DMS153 (cell line): ENCODE results near the gene CUTC.

Source experiments
- DNase-seq: peaks from one replicate; lab custom pipeline; 2025; lab: John Stamatoyannopoulos, UW

Gene CUTC

DNA sequence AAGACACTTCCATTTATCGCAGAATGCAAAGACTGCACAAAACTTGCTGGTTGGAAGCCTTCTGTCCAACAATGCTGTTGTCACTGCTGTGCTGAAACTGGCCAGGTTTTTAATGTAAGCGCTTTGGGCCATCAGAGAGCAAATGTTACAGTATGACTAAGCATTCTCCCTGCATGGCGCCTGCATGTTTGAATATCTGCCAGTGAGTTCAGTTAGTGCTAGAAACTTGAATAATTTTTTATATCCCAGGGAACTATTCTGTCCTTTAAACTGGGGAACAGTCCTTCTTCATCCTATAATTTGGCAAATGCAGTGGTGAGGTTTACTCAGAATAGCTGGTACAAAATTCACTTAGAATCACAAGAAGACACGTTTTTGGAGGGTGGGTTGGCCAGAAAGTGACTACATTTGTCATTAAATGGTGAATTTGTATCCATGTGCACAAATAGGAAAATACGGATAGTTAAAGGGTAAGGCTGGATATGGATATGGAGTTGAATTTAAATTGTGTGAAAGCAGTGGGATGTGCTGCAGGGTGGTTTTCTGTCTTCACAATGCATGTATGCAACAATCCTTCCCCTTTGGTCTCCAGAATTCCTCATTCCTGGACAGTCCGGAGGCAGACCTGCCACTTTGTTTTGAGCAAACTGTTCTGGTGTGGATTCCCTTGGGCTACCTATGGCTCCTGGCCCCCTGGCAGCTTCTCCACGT is 52.1 kb downstream of the CUTC start:
- no peak for DNase-seq

DNA sequence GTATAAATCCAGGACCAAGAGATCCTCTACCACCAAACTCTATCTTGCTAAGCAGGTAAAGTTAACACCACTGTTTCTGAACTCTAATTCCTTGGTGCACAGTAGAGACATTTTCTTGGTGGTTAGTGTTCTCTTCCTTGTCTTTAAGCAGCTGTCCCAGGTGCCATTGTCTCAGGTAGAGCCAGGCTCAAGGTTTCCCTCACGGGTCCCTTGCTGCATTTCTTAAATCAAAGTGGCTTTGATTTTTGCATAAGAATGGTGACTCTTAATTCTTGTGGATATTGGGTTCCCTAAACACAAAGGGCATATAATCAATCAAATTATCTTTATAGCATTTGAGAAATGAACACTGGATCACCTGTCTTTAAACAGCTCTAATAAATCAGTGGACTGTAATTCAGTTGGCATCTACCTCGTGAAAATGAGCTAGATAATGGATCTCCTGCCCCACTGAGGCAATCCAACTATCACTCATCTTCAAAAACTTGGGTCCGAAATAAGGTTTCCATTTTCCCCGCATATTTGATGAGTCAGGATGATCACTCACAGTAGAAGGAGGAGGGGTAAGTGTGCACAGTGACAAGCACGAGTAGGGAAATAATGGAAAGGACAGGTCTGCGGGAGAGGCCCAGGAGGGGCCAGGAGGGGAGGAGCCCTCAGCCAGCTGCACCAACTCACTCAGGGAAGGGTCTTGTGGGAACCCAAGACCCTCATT is 52.9 kb downstream of the CUTC start:
- DNase-seq: no peak

DNA sequence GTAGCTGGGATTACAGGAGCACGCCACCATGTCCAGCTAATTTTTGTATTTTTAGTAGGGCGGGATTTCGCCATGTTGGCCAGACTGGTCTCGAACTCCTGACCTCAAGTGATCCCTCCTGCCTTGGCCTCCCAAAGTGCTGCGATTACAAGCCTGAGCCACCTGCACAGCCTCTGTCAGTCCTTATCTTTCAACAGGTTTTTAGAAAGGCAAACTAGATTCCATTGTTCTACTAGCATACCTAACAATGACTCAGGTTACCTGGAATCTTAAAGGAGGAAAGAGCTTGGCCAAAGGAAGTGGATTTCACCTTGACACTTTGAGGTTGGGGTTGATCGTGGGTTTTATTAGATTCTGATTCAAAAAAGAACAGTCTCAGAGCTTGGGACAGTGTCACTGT is 53.6 kb downstream of the CUTC start:
- DNase-seq: no peak

DNA sequence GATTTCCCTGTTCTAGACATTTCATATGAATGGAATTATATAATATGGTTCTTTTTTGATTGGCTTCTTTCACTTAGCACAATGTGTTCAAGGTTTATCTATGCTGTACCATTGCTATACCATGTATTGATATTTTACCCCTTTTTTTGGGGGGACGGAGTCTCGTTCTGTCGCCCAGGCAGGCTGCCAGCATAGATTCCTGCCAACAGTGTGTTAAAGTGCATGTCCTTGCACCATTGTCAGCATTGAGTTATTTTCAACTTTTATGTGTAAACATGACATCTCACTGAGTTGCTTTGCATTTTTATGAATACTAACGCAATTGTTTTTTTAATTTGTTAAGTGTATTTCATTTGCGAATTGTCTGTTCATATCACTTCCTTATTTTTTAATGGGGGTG is 55.3 kb downstream of the CUTC start:
- no peak for DNase-seq

DNA sequence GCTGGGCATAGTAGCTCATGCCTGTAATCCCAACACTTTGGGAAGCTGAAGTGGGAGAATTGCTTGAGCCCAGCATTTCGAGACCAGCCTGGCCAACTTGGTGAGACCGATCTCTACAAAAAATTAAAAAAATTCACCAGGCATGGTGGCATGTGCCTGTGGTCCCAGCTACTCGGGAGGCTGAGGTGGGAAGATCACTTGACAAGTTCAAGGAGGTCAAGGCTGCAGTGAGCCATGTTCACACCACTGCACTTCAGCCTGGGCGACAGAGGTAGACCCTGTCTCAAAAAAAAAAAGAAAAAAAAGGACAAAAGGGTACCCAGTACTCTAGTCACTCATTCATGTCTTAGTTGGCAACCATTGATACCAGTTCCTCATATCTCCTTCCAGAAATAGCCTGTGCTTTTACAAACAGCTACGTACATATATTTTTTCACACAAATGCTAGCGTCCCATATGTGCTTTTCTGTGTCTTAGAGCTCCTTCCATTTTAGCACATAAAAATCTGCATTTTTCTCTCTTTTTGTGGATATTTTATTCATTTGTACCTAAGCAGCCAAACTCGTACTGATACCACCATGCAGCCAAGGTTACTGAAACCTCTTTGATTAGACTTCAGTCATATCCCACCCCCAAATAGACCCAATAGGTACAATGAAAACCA is 55.9 kb downstream of the CUTC start:
- no peak for DNase-seq

DNA sequence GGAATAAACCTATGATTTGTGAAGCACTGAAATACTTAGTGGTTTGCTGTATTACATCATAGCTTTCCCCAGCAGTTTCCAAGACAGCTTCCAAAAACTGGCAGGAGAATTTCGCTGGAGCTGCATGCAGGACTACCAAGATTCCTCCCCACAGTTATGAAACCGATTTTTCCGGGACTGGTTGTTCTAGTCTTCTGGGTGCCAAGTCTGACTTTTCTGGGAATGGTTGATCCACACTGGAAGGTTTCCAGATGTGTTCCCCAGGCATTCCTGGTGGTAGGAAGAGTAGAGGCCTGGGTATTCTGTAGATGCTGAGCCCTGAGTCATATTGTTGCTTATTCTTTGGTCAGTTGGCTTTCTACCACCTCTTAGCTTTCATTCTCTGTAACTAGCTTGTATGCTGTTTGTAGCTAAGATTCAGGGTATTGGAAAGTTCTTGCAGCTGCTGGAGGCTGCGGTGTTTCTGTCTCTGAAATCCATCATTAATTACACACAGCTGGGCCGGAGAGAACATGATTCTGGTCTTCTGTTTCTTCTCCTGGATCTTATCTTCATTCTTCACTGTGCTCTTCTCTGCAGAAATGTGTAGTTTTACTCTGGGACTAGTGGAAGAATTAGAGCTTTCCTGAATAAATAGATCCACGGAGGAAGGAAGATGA is 56.7 kb downstream of the CUTC start:
- no peak for DNase-seq

DNA sequence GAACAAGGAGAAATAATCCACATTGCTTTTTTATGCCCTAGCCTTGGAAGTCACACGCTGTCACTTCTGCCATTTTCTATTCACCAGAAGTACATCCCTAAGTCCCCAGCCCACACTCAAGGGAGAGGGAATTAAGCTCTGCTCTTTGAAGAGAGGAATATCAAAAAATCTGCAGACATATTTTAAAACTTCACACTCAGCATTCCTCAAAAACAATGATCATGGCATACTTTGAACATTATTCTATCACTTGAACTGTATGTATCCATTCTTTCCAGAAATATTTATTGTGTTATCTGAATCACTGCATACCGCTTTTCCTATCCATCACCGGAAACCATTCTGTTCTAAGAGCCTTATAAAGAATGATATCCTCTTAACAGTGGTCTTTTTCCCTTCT is 59.8 kb downstream of the CUTC start:
- DNase-seq: no peak

DNA sequence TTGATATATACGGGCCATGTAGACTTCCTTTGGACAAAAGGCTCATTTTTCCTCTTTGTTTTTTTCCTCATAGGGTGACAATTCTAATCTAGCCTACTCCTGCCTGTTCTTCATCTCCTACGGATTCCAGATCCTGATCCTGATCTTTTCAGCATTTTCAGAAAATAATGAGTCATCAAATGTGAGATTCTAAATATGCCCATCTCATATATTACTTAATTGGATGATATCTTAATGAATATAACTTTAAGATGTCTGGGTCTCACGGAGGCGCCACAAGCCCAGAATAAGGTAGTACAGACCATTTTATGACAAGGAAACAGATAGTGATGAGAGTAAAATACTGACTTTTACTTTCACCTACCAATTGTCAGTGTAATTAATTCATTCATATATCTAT is 61.8 kb downstream of the CUTC start:
- no peak for DNase-seq

DNA sequence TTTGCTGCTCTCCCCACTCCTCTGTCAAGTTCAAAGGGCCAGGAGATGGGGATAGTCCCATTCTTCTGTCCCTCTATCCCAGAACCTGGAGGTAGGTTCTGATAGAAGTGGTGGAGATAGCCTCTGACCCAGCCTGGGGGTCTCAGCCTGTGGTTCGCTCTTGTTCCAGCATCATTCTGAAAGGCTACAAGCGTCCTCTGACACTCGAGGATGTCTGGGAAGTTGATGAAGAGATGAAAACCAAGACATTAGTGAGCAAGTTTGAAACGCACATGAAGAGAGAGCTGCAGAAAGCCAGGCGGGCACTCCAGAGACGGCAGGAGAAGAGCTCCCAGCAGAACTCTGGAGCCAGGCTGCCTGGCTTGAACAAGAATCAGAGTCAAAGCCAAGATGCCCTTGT is 64.9 kb downstream of the CUTC start:
- DNase-seq: no peak

DNA sequence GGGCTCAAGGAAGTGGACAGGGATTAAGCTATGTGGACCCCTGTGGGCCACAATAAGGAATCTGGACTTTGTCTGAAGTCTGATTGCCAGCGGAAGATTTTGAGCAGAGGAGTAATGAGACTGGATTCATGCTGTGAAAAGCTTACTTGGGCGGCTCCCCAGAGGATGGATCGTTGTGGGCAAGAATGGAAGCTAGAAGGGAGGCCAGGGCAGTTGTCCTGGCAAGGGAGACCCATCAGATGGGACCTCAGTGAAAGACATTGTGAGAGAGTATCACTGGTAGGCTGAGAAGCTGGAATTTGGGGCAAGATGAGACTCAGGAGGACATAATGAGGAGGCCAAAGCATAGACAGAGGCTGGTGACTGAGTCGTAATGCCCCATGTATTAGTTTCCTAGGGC is 66.0 kb downstream of the CUTC start:
- DNase-seq: no peak

DNA sequence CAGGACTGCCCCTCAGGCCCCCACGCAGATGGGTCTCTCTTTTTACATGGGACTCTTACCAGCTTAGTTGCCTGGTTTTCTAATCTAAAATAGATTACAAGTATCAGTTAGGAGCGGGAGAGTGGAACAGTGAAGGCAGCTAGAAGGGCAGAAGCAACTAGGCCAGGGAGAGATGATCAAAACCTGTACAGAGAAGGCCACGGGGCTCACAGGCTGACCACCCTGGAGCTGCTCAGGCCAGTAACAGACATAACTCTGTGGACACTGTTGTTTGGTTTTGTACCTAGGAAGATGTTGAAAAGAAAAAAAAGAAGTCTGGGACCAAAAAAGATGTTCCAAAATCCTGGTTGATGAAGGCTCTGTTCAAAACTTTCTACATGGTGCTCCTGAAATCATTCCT is 66.9 kb downstream of the CUTC start:
- no peak for DNase-seq

DNA sequence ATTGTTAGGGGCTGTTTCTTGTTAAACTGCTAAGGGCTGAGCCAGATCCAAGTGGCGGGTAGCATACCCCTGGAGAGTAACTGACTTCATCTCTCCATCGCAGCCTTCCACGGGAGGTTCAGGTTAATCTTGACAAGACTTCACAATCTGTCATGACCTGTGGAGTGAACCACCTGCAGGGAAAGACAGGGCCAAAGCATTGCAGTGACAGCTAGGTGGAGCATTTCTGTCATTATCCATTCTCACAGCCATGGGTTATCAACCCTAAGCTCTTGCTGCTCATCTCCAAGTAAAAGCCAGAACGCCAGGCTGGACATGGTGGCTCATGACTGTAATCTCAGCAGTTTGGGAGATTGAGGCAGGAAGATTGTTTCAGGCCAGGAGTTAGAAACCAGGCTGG is 67.6 kb downstream of the CUTC start:
- no peak for DNase-seq

DNA sequence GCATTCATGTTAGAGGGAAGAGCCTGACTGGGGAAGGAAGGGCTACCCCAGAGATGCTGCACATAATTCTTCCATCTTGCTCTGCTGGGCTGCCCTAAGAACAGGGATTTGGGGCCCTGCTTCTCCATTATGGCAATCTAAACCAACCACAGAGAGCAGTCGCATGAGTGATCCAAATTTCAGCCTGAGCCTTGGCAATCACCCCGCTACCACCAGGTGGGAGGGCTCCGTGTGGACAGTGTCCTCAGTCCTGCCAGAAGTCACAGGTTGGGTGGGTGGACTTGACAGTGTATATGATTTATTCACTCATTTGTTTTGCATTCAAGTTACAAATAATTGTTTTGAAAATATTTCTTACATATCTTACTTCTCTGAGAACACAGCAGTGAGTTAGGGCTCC is 72.4 kb downstream of the CUTC start:
- no peak for DNase-seq

DNA sequence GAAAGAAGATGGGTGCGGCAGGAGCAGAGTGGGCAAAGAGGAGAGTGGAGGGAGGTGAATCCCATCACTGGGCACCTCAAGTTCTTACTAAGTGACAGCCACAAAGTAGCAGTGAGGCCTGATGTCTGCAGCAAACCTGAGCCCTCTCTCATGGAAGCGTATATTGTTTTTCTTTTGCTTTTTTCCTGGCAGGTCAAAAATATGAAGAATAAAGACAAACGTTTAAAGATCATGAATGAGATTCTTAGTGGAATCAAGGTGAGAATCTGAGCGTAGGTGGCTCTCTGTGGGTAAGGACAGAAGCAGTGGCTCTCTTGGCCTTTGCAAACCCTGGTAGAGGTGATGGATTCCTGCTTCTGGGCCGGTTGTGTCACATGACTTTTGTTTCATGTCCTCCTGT is 73.2 kb downstream of the CUTC start:
- no peak for DNase-seq
